HG02981 (cell line): ENCODE data around the gene CLSTN2.

Source experiments
- ATAC-seq: cut with Tn5 transposase; IDR thresholded peaks from one replicate; pipeline ENCODE4 v1.9.1; 2021; ENCODE audit warnings: mild to moderate bottlenecking, moderate library complexity; ENCODE audit not compliant: unreplicated experiment

The CLSTN2 gene

GRCh38 chr3:140178482-140178881 is 243.5 kb downstream of the CLSTN2 start:
- ATAC-seq = no peak

GRCh38 chr3:140180603-140181002 is 245.6 kb downstream of the CLSTN2 start:
- no peak for ATAC-seq

GRCh38 chr3:140185375-140185774 is 250.4 kb downstream of the CLSTN2 start:
- ATAC-seq = no peak

- ATAC-seq = no peak
These were observed 251.5 kb downstream of the CLSTN2 start for GRCh38 chr3:140186421-140186920.

- ATAC-seq = no peak
These were observed 252.0 kb downstream of the CLSTN2 start for GRCh38 chr3:140187028-140187427.

GRCh38 chr3:140187656-140188221 is 252.8 kb downstream of the CLSTN2 start:
- no peak for ATAC-seq

GRCh38 chr3:140188285-140188684 is 253.3 kb downstream of the CLSTN2 start:
- no peak for ATAC-seq

GRCh38 chr3:140189267-140189666 is 254.3 kb downstream of the CLSTN2 start:
- no peak for ATAC-seq

- ATAC-seq = no peak
These were observed 255.0 kb downstream of the CLSTN2 start for GRCh38 chr3:140189976-140190375.

GRCh38 chr3:140196970-140197369 is 262.0 kb downstream of the CLSTN2 start:
- ATAC-seq = no peak

GRCh38 chr3:140198242-140198641 is 263.3 kb downstream of the CLSTN2 start:
- no peak for ATAC-seq

- ATAC-seq = no peak
These were observed 264.0 kb downstream of the CLSTN2 start for GRCh38 chr3:140199008-140199407.

- no peak for ATAC-seq
These were observed 264.8 kb downstream of the CLSTN2 start for GRCh38 chr3:140199743-140200142.

- no peak for ATAC-seq
These were observed 268.5 kb downstream of the CLSTN2 start for GRCh38 chr3:140203510-140203909.

- no peak for ATAC-seq
These were observed 269.4 kb downstream of the CLSTN2 start for GRCh38 chr3:140204271-140204984.

- ATAC-seq = no peak
These were observed 270.6 kb downstream of the CLSTN2 start for GRCh38 chr3:140205598-140205997.

- ATAC-seq = no peak
These were observed 271.4 kb downstream of the CLSTN2 start for GRCh38 chr3:140206196-140207040.

- ATAC-seq = no peak
These were observed 272.6 kb downstream of the CLSTN2 start for GRCh38 chr3:140207541-140207940.

- no peak for ATAC-seq
These were observed 281.3 kb downstream of the CLSTN2 start for GRCh38 chr3:140216249-140216648.

- no peak for ATAC-seq
These were observed 284.3 kb downstream of the CLSTN2 start for GRCh38 chr3:140219291-140219690.

- no peak for ATAC-seq
These were observed 285.0 kb downstream of the CLSTN2 start for GRCh38 chr3:140219923-140220452.
